Measurements from ENCODE around the gene HIPK1. TPM values are rescaled to one million over a fixed set of nuclear protein-coding genes. Genes with fewer than 3 reads are reported as not detected.
"Not testable (repeated sequence)": the region's sequence is repeated elsewhere in the genome, so short reads cannot be mapped to it uniquely, and the experiment has no call there.

The HIPK1 gene
- total RNA-seq, 2 experiments from 2014 or later, result 89.3 to 92.7 TPM

DNA sequence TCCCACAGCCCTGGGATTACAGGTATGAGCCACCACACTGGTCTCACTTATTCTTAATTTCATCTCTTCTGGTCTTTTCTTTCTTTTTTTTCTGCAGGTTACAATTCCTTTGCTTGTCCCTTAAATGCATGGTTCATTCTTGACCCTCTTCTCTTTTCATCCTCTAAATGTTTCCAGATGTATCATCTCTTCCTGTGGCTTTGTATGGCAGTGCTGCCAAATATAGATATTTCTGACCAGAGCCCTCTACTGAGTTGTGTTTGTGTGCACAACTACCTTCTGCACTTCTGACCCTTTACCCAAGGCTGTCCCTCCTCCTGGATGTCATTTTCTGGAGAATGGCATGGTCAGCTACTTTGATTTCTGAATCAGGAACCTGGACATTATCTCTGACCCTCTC lies 82.7 kb downstream of the HIPK1 start:
- no peaks in the 10 kb centered on the region for H3K9me3 Mint-ChIP-seq (ENCODE audit: insufficient read depth)
- ChIA-PET POLR2A (no interaction called here), CTCF (no interaction called here)
- peaks cover 11% of the 10 kb centered on the region for H3K27me3 Mint-ChIP-seq (ENCODE audit: low read depth)
- no peak for ATAC-seq
- H3K4me3 Mint-ChIP-seq, result no peak overlapping the region
- no peak for DNase-seq
- H3K36me3 Mint-ChIP-seq (ENCODE audit: low read depth), result no peaks in the 10 kb centered on the region
- H3K27ac Mint-ChIP-seq, result no peak overlapping the region
- no peaks in the 10 kb centered on the region for H3K4me1 Mint-ChIP-seq (ENCODE audit: low read depth)

DNA sequence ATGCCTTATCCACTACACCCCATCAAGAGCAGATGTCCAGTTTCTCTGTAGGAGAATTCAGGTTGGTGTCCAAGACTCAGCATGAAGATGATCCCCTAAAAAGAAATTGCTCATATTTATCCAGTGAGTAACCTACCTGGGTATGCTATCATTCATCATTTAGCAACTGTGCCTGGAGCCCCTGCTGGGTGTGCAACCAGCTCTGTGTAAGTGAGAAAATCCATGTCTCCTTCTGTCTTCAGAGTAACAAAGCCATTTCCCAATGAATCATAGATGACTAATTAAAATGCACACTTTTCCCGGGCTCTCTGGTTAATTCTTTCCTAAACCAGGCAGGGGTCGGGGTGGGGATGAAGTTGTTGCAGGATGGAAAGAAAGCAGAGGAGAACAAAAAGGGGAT lies 86.0 kb downstream of the HIPK1 start:
- ATAC-seq (no peak), DNase-seq (no peak)
- CTCF ChIA-PET, result no interaction called here
- peaks cover 10% of the 10 kb centered on the region for H3K27me3 Mint-ChIP-seq (ENCODE audit: low read depth)
- H3K27ac Mint-ChIP-seq, result no peak overlapping the region
- no peaks in the 10 kb centered on the region for H3K4me1 Mint-ChIP-seq (ENCODE audit: low read depth)
- POLR2A ChIA-PET, result no interaction called here
- H3K9me3 Mint-ChIP-seq (ENCODE audit: insufficient read depth), result no peaks in the 10 kb centered on the region
- H3K36me3 Mint-ChIP-seq (ENCODE audit: low read depth), result no peaks in the 10 kb centered on the region
- no peak overlapping the region for H3K4me3 Mint-ChIP-seq

DNA sequence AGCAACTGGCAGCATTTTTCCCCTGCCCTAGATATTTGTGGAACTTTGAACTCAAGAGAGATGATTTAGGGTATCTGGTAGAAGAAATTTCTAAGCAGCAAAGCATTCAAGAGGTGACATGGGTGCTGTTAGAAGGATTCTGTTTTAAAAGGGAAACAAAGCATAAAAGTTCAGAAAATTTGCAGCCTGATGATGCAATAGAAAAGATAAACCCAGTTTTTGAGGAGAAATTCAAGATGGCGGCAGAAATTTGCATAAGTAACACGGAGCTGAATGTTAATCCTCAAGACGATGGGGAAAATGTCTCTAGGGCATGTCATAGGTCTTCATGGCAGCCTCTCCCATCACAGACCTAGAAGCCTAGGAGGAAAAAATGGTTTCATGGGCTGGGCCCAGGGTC lies 90.6 kb downstream of the HIPK1 start:
- H3K4me1 Mint-ChIP-seq (ENCODE audit: low read depth), result not testable (repeated sequence)

DNA sequence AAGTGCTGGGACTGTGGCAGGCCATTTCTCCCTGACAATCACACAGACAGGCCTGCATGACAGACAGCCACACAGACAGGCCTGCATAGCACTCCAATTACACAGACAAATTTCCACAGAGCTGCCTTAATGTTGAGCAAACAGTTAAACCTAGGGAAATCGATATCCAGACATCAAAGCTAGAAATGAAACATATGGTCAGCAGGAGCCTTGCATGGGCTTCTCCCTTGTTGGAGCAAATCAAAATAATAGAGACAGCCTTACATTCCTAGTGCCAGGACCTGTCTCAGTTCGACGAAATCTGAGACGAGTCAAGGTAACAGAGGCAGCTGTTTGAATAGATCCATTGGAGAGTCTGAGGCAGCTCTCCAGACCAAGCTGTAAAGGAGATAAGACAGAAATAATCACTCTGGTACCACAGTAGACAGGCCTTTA lies 92.6 kb downstream of the HIPK1 start:
- no peak overlapping the region for H3K4me3 Mint-ChIP-seq
- H3K27me3 Mint-ChIP-seq (ENCODE audit: low read depth), result no peaks in the 10 kb centered on the region
- CTCF ChIA-PET, result interaction anchor here (1.2 kb wide), 1 partner anchor 261 kb away, joined by 4 read pairs; no protein-coding TSS in a partner anchor
- no peak for DNase-seq
- no peaks in the 10 kb centered on the region for H3K4me1 Mint-ChIP-seq (ENCODE audit: low read depth)
- H3K36me3 Mint-ChIP-seq (ENCODE audit: low read depth), result no peaks in the 10 kb centered on the region
- POLR2A ChIA-PET, result no interaction called here
- no peaks in the 10 kb centered on the region for H3K9me3 Mint-ChIP-seq (ENCODE audit: insufficient read depth)
- H3K27ac Mint-ChIP-seq, result no peak overlapping the region
- ATAC-seq, result no peak

More for the DNA sequence above, 90.6 kb downstream of the HIPK1 start:
- DNase-seq; H3K27me3 Mint-ChIP-seq (ENCODE audit: low read depth); ATAC-seq; H3K4me3 Mint-ChIP-seq; H3K27ac Mint-ChIP-seq; H3K9me3 Mint-ChIP-seq (ENCODE audit: insufficient read depth); CTCF ChIA-PET; POLR2A ChIA-PET; H3K36me3 Mint-ChIP-seq (ENCODE audit: low read depth): not testable (repeated sequence)

DNA sequence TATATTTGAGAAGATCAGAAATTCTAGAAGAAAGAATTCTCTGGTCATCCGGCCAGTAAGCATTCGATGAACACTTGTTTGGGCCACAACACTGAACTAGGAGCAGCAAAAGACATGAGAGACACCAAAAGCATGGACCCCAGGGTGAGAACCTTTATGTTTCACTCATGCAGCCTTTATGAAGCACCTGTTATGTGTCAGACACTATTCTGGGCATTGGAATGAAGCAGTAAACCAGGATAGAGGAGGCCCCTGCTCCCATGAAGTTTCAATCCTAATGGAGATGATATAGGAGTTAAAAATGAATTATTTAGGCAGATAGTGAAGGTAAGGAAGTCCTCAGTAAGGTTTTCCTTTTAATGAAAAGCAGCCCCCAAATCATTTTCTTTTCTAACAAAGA lies 93.8 kb downstream of the HIPK1 start:
- Mint-ChIP-seq H3K9me3 (ENCODE audit: insufficient read depth) (no peaks in the 10 kb centered on the region), H3K27ac (no peak overlapping the region), H3K36me3 (ENCODE audit: low read depth) (no peaks in the 10 kb centered on the region), H3K4me1 (ENCODE audit: low read depth) (no peaks in the 10 kb centered on the region), H3K27me3 (ENCODE audit: low read depth) (no peaks in the 10 kb centered on the region), H3K4me3 (no peak overlapping the region)
- DNase-seq, result no peak
- CTCF ChIA-PET, result no interaction called here
- POLR2A ChIA-PET, result no interaction called here
- no peak for ATAC-seq

DNA sequence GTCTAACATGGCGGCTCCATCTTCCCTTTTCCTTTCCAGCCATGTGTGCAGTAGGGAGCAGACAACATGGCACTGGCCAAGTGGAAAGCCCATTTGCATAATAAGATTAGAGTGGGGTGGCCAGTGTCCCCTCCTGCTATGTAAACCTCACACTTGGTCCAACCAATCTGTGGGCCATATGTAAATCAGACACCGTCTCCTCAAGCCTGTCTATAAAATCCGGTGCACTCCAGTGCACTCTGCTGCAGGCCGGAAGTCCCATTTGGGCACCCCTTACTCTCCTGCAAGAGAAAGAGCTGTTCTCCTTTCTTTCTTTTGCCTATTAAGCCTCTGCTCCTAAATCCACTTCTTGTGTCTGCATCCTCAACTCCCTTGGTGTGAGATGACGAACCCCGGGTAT lies 94.3 kb downstream of the HIPK1 start:
- Mint-ChIP-seq H3K9me3 (ENCODE audit: insufficient read depth) (no peaks in the 10 kb centered on the region), H3K36me3 (ENCODE audit: low read depth) (no peaks in the 10 kb centered on the region), H3K4me3 (no peak overlapping the region), H3K4me1 (ENCODE audit: low read depth) (no peaks in the 10 kb centered on the region), H3K27me3 (ENCODE audit: low read depth) (no peaks in the 10 kb centered on the region), H3K27ac (no peak overlapping the region)
- DNase-seq (no peak), ATAC-seq (no peak)
- CTCF ChIA-PET, result no interaction called here
- POLR2A ChIA-PET, result no interaction called here

DNA sequence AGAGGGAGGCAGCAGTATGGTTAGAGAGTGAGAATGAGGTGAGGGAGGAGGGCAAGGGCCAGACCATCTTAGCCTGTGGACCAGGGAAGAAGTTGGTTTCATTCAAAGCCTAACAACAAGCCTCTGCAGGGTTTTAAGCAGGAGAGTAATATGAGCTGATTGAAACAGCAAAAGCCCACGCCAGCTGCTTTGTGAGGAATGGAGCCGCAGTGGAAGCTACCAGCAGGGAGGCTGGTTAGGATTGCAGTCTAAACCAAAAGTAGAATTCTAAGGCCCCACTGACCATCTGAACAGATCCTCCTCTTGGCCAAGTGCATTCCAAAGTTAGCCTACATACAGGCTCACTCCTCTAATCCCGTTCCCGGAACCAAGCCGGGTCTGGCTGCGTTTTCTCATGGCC lies 94.9 kb downstream of the HIPK1 start:
- ATAC-seq, result no peak
- CTCF ChIA-PET, result no interaction called here
- Mint-ChIP-seq H3K4me1 (ENCODE audit: low read depth) (no peaks in the 10 kb centered on the region), H3K4me3 (no peak overlapping the region), H3K27ac (no peak overlapping the region), H3K27me3 (ENCODE audit: low read depth) (no peaks in the 10 kb centered on the region), H3K36me3 (ENCODE audit: low read depth) (no peaks in the 10 kb centered on the region), H3K9me3 (ENCODE audit: insufficient read depth) (no peaks in the 10 kb centered on the region)
- no peak for DNase-seq
- POLR2A ChIA-PET, result no interaction called here

DNA sequence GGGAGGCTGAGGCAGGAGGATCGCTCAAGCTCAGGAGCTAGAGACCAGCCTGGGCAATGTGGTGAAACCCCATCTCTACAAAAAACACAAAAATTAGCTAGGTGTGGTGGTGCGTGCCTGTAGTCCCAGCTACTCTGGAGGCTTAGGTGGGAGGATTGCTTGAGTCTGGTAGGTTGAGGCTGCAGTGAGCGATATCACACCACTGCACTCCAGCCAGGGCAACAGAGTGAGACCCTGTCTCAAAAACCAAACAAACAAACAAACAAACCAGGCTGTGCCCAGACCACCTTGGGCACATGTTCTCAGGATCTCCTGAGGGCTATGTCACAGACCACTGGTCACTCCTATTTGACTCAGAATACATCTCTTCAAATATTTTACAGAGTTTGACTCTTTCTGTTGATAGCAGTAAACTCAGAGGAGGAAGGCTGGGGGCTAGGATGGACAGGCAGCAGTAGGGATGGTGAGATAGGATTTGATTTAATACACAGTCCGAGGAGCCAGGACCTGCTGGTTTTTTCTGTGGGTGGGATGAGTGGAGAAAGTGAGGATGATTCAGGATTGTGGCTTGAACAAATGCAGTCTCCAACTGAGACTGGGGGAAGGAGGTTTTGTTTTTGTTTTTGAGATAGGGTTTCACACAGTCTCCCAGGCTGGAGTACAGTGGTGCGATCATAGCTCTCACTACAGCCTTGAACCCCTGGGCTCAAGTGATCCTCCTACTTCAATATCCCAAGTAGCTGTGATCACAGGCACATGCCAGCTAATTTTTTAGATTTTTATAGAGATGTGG lies 96.7 kb downstream of the HIPK1 start:
- no peak for ATAC-seq
- ChIA-PET CTCF (interaction anchor here (0.8 kb wide), 1 partner anchor 1113 kb away, joined by 3 read pairs; no protein-coding TSS in a partner anchor), POLR2A (no interaction called here)
- Mint-ChIP-seq H3K9me3 (ENCODE audit: insufficient read depth) (no peaks in the 10 kb centered on the region), H3K36me3 (ENCODE audit: low read depth) (no peaks in the 10 kb centered on the region), H3K4me1 (ENCODE audit: low read depth) (no peaks in the 10 kb centered on the region), H3K27me3 (ENCODE audit: low read depth) (no peaks in the 10 kb centered on the region), H3K4me3 (no peak overlapping the region), H3K27ac (no peak overlapping the region)
- DNase-seq, result no peak

DNA sequence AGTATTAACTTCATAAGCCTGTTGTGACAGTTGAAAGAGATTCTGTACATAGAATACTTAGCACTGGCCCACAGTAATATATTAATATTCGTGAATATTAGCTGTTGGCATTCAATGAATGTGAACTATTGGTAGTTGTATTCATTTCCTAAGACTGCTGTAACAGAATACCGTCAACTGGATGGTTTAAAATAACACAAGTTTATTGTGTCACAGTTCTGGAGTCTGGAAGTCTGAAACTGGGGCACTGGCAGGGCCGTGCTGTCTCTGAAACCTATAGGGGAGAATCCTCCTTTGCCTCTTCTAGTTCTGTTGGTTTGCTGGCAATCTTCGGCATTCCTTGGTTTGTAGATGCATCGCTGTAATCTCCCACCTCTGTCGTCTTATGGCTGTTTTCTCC lies 97.7 kb downstream of the HIPK1 start:
- ATAC-seq (no peak), DNase-seq (no peak)
- H3K9me3 Mint-ChIP-seq (ENCODE audit: insufficient read depth), result no peaks in the 10 kb centered on the region
- CTCF ChIA-PET, result no interaction called here
- POLR2A ChIA-PET, result no interaction called here
- no peaks in the 10 kb centered on the region for H3K27me3 Mint-ChIP-seq (ENCODE audit: low read depth)
- H3K36me3 Mint-ChIP-seq (ENCODE audit: low read depth), result no peaks in the 10 kb centered on the region
- no peaks in the 10 kb centered on the region for H3K4me1 Mint-ChIP-seq (ENCODE audit: low read depth)
- H3K4me3 Mint-ChIP-seq, result no peak overlapping the region
- no peak overlapping the region for H3K27ac Mint-ChIP-seq

Other genes with a start within 250 kb of the HIPK1 start
- 10 to 100 TPM; 24.8 to 25.2 TPM for gene PHTF1, start 169.8 kb upstream of the HIPK1 start, total RNA-seq
- gene RSBN1, start 116.8 kb upstream of the HIPK1 start, total RNA-seq, result 10 to 100 TPM; 27.3 to 29.9 TPM
- 10 to 100 TPM; 74.8 to 78.9 TPM for gene PTPN22, start 57.6 kb upstream of the HIPK1 start, total RNA-seq
- 1 to 10 TPM; 1.0 to 1.1 TPM for gene BCL2L15, start 41.7 kb upstream of the HIPK1 start, total RNA-seq
- 10 to 100 TPM; 42.9 to 44.9 TPM for gene AP4B1, start 24.5 kb upstream of the HIPK1 start, total RNA-seq
- gene DCLRE1B, start 24.0 kb upstream of the HIPK1 start, total RNA-seq, result 10 to 100 TPM; 19.6 to 19.7 TPM
- under 1 TPM; 0.42 to 0.78 TPM for gene OLFML3, start 50.1 kb downstream of the HIPK1 start, total RNA-seq
- not detected for gene SYT6, start 224.5 kb downstream of the HIPK1 start, total RNA-seq